Mammary epithelial cell (primary cell): ENCODE data around the gene FCER1G.

ENCODE experiments used
- CTCF ChIP-seq, 2 donors: IDR thresholded peaks in 1 of 2; conservative IDR thresholded peaks in 1 of 2; 2 replicates each; pipeline ENCODE4 v1.5.1; 2011 to 2012; ENCODE audit warnings: inconsistent platforms in 2 of 2, low read length in 2 of 2, mild to moderate bottlenecking in 2 of 2, control low read depth in 1 of 2, low read depth in 1 of 2; ENCODE audit not compliant: insufficient read depth in 1 of 2; ENCODE audit errors: extremely low read depth in 1 of 2
- EZH2 ChIP-seq: IDR thresholded peaks from 2 replicates; pipeline ENCODE4 v1.6.1; 2012; ENCODE audit warnings: low read length, inconsistent platforms, borderline replicate concordance

GRCh38 chr1:161266202-161266601 is 51.1 kb downstream of the FCER1G start:
- TF ChIP-seq CTCF (conservative IDR thresholded peaks at IDR 0.05 in 1 of 2, IDR thresholded peaks at IDR 0.05 in 1 of 2; ENCODE audit: extremely low read depth in 1 of 2, insufficient read depth in 1 of 2, low read depth in 1 of 2, low read length in 2 of 2) (no peak), EZH2 (no peak)
